ENCODE data around the gene AP1B1.

DNA sequence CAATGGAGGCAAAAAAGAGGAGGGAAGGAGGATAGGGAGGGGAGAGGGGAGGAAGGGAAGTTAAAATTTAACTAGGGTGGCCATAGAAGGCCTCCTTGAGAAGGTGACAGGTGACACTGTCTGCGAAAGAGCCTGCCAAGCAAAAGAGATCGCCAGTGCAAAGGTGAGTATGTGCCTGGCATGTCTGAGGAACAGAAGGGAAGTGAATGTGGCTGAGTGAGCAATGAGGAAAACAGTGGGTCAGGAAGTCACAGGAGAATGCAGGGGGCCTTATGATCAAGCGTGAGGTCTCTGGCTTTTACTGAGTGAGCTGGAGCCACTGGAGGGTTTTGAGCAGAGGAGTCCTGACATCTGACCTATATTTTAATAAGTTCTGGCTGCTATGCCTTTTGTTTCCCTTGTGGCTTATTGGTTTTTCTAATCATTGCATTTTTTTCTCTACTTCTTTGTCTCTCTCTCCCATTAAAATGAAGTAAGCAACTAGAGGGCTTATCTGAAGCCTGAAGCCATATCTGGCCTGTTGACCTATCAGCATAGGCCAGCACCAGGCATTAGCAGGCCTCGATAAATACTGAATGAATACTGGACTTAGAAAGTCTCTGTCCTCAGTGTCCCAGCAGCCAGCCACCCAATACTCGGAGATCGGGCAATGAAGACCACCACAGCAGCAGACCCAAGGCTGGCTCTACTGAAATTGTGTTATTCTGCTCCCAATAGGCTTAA, 5.6 kb downstream of the AP1B1 start:
- TF ChIP-seq, protein P1, sequence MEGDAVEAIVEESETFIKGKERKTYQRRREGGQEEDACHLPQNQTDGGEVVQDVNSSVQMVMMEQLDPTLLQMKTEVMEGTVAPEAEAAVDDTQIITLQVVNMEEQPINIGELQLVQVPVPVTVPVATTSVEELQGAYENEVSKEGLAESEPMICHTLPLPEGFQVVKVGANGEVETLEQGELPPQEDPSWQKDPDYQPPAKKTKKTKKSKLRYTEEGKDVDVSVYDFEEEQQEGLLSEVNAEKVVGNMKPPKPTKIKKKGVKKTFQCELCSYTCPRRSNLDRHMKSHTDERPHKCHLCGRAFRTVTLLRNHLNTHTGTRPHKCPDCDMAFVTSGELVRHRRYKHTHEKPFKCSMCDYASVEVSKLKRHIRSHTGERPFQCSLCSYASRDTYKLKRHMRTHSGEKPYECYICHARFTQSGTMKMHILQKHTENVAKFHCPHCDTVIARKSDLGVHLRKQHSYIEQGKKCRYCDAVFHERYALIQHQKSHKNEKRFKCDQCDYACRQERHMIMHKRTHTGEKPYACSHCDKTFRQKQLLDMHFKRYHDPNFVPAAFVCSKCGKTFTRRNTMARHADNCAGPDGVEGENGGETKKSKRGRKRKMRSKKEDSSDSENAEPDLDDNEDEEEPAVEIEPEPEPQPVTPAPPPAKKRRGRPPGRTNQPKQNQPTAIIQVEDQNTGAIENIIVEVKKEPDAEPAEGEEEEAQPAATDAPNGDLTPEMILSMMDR (IDR thresholded peaks at IDR 0.05), result no peak
- TF ChIP-seq EP300 (IDR thresholded peaks at IDR 0.05) (no peak), POLR2A (IDR thresholded peaks at IDR 0.05) (no peak)

Measured in suprapubic skin (tissue), 3 donors.